ENCODE data around the gene SDCCAG8.

The SDCCAG8 gene

GRCh38 chr1:243455760-243456651 is 200.2 kb downstream of the SDCCAG8 start:
- DNase-seq (ENCODE audit: low spot score), result no peak

DNA sequence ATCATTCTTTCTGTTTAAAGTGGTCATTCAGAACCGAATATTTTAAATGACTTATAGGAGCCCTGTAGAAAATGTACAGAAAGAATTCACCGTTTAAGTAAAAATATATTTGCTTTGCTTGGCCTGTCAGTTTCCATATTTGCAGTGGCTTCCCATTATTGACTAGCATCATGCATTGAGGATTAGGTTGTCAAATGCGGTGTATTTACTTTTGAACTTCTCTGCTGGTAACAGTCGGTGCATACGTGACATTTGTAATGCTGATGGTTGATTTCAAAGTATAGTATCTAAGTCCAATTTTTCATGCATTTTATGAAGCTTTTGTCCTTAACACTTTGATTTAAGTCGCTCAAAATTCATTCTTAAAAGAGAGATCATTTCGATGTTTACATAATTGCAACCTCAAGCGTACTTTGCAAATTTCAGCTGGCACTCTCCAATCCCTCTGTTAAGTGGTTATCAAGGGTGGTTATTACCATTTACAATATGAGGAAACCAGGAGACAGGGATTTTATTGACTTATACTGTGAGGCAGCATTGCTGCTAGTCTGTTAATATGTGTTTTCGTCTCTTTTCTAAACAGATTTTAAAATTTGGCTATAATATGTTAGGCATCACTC is 201.6 kb downstream of the SDCCAG8 start:
- no peak for DNase-seq (ENCODE audit: low spot score)

DNA sequence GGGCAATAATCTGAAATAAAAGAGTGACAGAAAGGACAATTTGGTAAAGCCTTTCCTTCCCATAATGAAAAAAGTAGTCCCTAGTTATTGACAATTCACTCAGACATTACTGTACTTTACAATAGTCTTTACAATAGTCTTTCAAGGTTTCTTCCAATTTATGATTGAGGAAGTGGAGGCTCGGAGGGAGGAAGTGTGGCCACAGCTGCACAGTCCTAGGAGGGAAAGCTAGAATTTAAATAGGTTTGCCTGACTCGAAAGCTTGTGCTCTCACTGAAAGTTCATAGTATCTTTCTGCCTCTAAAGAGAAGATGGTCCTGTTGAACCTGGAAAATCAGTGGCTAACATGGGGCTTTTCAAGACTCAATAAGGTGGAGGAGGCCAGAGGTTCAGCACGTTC is 203.2 kb downstream of the SDCCAG8 start:
- no peak for DNase-seq (ENCODE audit: low spot score)

GRCh38 chr1:243461700-243462099 is 205.9 kb downstream of the SDCCAG8 start:
- DNase-seq (ENCODE audit: low spot score), result no peak

- no peak for DNase-seq (ENCODE audit: low spot score)
Measured at GRCh38 chr1:243462929-243463697, 207.3 kb downstream of the SDCCAG8 start.

DNA sequence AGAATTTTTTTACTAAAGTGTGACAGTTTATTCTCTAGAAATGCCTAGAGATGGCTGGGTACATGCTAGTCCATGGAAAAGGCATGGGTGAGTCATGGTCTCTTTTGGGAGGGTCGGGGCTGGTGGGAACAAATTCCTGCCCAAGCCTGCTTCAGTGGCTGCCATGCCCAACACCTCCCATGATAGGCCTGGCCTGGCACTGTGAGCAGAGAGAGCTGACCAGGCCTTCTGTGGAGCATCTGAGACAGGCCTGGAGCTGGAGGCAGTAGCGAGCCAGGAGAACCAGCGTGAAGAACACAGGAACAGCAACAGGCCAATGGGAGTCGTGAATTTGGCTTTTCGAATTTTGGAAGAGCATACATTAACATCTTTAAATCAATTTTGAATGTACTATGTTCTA is 209.2 kb downstream of the SDCCAG8 start:
- no peak for DNase-seq (ENCODE audit: low spot score)

DNA sequence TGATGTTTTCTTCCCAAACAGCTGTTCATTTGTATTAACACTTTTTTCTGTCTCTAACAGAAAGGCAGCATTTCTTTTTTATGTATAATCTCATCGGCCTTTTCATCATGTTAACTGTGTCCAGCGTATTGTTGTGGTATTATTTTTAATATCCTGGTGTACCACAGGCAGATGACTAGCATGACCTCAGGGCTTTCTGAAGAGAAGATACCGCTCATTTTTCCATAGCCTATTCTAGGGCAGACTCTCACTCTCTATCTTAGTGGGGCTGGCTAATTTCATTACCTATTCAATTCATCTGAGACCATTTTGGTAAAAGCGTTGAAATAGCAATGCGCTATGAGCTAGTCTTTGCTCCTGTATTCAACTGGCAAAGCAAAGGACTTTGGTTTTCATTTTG is 209.9 kb downstream of the SDCCAG8 start:
- DNase-seq (ENCODE audit: low spot score), result no peak

DNA sequence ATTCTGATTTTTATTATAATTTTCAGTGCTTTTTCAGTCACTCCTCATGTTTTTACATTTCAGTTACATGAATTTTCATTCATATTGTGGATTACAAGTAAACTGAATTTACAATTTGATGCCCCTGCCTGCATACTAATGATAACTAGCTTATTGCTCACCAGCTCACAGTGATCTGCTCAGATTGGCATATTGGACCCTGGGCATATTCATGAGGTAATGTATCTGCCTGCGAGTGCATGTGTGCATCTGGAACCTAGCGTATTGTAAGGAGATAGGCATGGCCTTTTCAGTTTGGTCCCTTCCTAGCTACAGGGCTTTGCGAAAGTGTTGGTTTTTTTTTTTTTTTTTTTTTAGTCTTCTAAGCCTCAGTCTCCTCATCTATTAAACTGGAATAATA is 213.7 kb downstream of the SDCCAG8 start:
- no peak for DNase-seq (ENCODE audit: low spot score)

DNA sequence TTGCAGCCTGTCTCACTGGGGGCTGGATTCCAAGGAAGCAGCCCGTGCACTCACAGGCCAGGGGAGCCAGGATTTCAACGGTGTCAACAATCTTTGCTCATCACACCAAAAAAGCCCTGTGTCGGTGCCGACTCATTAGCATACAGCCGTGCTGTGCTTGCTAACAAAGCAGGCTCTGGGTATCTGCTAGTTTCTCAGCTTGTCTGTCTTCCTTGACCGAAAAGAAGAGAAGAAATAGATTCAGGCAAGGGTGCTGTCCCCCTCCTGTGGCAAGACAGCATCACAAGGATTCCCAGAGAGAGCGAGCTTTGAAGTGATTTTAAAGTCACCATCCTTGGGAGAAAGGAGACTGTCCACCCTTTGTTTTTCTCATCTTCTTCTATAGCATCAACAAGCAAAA is 214.7 kb downstream of the SDCCAG8 start:
- DNase-seq (ENCODE audit: low spot score), result no peak

GRCh38 chr1:243471026-243471685 is 215.3 kb downstream of the SDCCAG8 start:
- DNase-seq (ENCODE audit: low spot score), result no peak

- no peak for DNase-seq (ENCODE audit: low spot score)
Measured at GRCh38 chr1:243471754-243472745, 216.2 kb downstream of the SDCCAG8 start.

- DNase-seq (ENCODE audit: low spot score), result no peak
Measured at GRCh38 chr1:243473227-243474135, 217.6 kb downstream of the SDCCAG8 start.

- DNase-seq (ENCODE audit: low spot score), result no peak
Measured at GRCh38 chr1:243474136-243474881, 218.5 kb downstream of the SDCCAG8 start.

DNA sequence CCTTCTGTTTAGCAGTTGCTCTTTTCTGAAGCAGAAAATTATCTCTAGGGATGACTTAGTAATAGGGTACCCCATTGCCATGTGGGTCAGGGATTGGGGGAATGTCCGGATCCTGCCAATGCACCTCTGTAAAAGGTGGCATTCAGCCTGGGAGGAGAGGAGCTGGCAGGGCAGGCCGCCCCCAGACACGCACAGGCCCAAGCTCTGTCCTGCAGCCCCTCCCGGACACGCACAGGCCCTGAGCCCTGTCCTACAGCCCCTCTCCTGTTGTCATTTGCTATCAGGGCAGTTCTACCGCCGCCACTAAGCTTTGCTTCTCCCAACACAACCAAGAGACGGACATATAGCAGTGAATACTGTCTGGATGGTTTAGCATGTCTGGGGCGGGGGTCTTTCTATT is 219.1 kb downstream of the SDCCAG8 start:
- DNase-seq (ENCODE audit: low spot score), result no peak

DNA sequence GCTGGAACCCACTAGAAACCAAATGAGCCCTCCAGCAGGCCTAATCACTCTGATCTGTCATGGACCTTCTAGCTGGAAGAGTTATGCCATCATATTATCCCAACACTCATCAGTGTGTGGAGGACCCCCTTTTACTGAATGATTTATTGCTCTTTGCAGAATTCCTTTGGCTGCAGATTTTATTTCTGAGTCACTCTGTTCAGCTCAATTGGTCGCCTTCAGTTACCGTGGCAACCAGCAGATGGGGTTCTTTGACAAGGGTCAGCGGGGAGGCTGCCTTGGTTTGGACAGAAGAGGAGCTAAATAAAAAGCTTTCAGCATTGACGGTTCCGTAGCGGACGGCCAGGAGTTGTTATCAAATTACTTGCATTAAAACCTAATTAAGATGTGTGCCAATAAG is 220.1 kb downstream of the SDCCAG8 start:
- DNase-seq (ENCODE audit: low spot score), result no peak

- DNase-seq (ENCODE audit: low spot score), result no peak
Measured at GRCh38 chr1:243477731-243478290, 222.0 kb downstream of the SDCCAG8 start.

DNA sequence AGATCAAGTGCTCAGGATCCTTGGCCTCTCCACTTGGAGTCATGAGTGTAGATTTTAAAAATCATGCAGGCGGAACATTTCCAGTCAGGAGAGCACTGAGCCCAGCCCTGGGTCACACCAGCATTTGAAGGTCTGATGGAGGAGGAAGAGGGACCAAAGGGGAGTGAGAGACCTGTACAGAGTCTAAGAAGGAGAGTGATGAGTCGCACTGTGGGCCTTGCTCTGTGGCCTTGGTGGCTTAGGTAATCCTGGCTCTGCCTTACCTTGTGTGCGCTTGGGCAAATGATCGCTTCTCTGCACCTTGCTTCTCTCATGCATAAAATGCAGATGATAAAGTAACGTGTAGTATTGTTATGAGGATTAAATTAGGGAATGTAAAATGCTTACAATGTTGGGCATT is 225.3 kb downstream of the SDCCAG8 start:
- DNase-seq (ENCODE audit: low spot score), result no peak

DNA sequence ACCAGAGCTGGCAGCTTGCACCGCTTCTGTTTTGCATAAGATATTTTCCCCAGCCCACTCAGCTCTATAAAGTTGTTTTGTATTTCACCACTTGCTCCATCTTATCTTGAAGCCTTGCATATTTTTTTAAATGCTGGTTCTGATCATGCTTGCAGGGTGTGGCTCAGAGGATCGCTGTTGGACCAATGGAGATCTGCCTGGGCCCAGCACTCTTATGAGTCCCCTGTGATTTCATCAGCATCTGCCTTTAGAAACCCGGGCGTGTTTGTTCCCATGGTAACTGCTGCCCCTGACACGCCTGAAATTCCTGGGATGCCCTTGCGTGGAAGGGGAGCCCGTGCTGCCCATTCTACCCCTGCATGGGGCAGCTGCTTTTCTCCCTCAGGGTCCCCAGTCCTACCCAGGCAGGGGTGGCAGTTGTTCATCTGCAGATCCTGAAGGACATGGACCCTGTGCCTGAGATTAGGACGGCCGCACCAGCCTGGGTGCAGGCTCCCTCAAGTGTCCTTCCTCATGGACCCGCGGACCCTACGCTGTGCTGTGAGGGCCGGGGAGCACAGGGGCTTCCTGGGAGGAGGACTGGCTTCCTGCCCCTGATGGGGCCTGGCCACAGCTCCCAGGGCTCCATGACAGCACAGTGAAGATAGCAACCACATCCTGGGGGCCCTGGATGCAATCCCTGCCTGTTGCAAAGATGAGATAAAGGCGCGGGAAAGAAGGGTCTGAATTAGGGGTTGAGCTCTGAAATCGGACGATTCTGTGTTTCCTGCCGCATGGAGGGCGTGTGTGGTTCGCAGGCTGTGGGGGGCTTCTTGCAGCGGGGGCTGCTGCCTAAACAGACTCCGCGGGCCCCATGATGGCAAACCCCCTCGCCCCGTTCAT is 226.5 kb downstream of the SDCCAG8 start:
- DNase-seq (ENCODE audit: low spot score), result peak; percentile 68

All from SW480 (cell line).